Smooth muscle cell (in vitro differentiated cells): Measurements from ENCODE around the gene CEBPE. TPM values are rescaled to one million over a fixed set of nuclear protein-coding genes. Genes with fewer than 3 reads are reported as not detected.

Source experiments
- DNase-seq: peaks from one replicate; lab custom pipeline; 2025; ENCODE audit not compliant: unreplicated experiment; lab: John Stamatoyannopoulos, UW
- H2AFZ ChIP-seq: fragments of 200-600 bp; sonication (generic); 2 replicates; pipeline ENCODE4 v1.6.0; 2016; ENCODE audit warnings: antibody characterized with exemption, low read depth, mild to moderate bottlenecking
- H3F3A ChIP-seq: fragments of 200-600 bp; sonication (generic); 2 replicates; pipeline ENCODE4 v1.6.0; 2017; ENCODE audit warnings: antibody characterized with exemption, low read depth
- H3K27ac ChIP-seq: fragments of 200-600 bp; sonication (generic); 2 replicates; pipeline ENCODE4 v1.5.1; 2016; ENCODE audit warnings: low read depth, mild to moderate bottlenecking
- H3K27me3 ChIP-seq: fragments of 200-600 bp; sonication (generic); 2 replicates; pipeline ENCODE4 v1.6.1; 2016; ENCODE audit warnings: low read depth, mild to moderate bottlenecking
- H3K36me3 ChIP-seq: fragments of 200-600 bp; sonication (generic); 2 replicates; pipeline ENCODE4 v1.5.1; 2016; ENCODE audit warnings: low read depth
- H3K4me1 ChIP-seq: fragments of 200-600 bp; sonication (generic); 2 replicates; pipeline ENCODE4 v1.5.1; 2016; ENCODE audit warnings: low read depth
- H3K4me2 ChIP-seq: fragments of 200-600 bp; sonication (generic); 2 replicates; pipeline ENCODE4 v1.6.0; 2016; ENCODE audit warnings: mild to moderate bottlenecking
- H3K4me3 ChIP-seq: fragments of 200-600 bp; sonication (generic); 2 replicates; pipeline ENCODE4 v1.5.1; 2016; ENCODE audit warnings: mild to moderate bottlenecking
- H3K79me2 ChIP-seq: fragments of 200-600 bp; sonication (generic); 2 replicates; pipeline ENCODE4 v1.6.0; 2016; ENCODE audit warnings: low read depth, mild to moderate bottlenecking
- H3K9ac ChIP-seq: fragments of 200-600 bp; sonication (generic); 2 replicates; pipeline ENCODE4 v1.6.0; 2016; ENCODE audit warnings: low read depth
- H3K9me3 ChIP-seq: fragments of 200-600 bp; sonication (generic); replicated peaks from 2 replicates; pipeline ENCODE4 v1.5.1; 2016; ENCODE audit warnings: low read depth
- H4K20me1 ChIP-seq: fragments of 200-600 bp; sonication (generic); 2 replicates; pipeline ENCODE4 v1.6.0; 2016; ENCODE audit warnings: low read depth
- WGBS: methylation state at CpG from one replicate; pipeline ENCODE4 v1.1.7; 2016; ENCODE audit warnings: low lambda C conversion rate; 5-methylcytosine and 5-hydroxymethylcytosine counted together
- polyA plus RNA-seq: library from polyadenylated mRNA; unstranded; fragments of >200 nt; fragmentation: Nextera tagmentation; extraction: Ambion mirVana; gene quantifications from 2 replicates; pipeline ENCODE4 v1.2.1, GENCODE V29; 2016
- total RNA-seq: library from RNA; depleted of rRNA; stranded (reverse); fragments of >200 nt; gene quantifications from 2 replicates; pipeline ENCODE4 v1.2.3, GENCODE V29; 2014
- TF ChIP-seq, protein P1 (sequence below): fragments of 200-600 bp; sonication (generic); IDR thresholded peaks from 2 replicates; pipeline ENCODE4 v1.5.1; 2017; ENCODE audit warnings: borderline replicate concordance, mild to moderate bottlenecking, antibody characterized with exemption; ENCODE audit not compliant: insufficient read depth, poor library complexity, severe bottlenecking

The CEBPE gene
- total and polyA plus RNA-seq, 2 experiments from 2014 or later, result not detected

DNA sequence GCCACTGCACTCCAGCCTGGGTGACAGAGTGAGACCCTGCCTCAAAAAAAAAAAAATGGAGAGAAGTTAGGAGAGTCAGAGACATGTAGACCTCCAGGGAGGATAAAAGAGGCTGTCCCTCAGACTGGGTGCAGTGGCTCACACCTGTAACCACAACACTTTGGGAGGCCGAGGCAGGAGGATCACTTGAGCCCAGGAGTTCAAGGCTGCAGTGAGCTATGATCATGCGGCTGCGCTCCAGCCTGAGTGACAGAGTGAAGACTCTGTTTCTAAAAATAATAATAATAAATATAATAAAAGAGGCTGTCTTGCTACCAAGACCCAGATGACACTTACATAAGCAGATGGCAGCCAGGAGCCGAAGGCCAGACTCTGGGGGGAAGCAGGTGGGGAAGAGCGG is 45.9 kb upstream of the CEBPE start:
- no peaks in the 10 kb centered on the region for H3K36me3 ChIP-seq
- no peak overlapping the region for H3K4me3 ChIP-seq
- DNase-seq, result no peak
- WGBS, result 97% methylated on average over 5 of the region's 5 CpGs
- no peaks in the 10 kb centered on the region for H3K79me2 ChIP-seq
- peaks cover 10% of the 10 kb centered on the region for H3F3A ChIP-seq
- H3K27ac ChIP-seq, result no peak overlapping the region
- H3K9me3 ChIP-seq, result no peaks in the 10 kb centered on the region
- TF ChIP-seq, protein P1, sequence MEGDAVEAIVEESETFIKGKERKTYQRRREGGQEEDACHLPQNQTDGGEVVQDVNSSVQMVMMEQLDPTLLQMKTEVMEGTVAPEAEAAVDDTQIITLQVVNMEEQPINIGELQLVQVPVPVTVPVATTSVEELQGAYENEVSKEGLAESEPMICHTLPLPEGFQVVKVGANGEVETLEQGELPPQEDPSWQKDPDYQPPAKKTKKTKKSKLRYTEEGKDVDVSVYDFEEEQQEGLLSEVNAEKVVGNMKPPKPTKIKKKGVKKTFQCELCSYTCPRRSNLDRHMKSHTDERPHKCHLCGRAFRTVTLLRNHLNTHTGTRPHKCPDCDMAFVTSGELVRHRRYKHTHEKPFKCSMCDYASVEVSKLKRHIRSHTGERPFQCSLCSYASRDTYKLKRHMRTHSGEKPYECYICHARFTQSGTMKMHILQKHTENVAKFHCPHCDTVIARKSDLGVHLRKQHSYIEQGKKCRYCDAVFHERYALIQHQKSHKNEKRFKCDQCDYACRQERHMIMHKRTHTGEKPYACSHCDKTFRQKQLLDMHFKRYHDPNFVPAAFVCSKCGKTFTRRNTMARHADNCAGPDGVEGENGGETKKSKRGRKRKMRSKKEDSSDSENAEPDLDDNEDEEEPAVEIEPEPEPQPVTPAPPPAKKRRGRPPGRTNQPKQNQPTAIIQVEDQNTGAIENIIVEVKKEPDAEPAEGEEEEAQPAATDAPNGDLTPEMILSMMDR, result no peak
- H3K9ac ChIP-seq, result no peak overlapping the region
- no peak overlapping the region for H3K4me2 ChIP-seq
- H3K27me3 ChIP-seq, result no peaks in the 10 kb centered on the region
- no peak overlapping the region for H2AFZ ChIP-seq
- no peaks in the 10 kb centered on the region for H4K20me1 ChIP-seq
- H3K4me1 ChIP-seq, result peaks cover 32% of the 10 kb centered on the region

DNA sequence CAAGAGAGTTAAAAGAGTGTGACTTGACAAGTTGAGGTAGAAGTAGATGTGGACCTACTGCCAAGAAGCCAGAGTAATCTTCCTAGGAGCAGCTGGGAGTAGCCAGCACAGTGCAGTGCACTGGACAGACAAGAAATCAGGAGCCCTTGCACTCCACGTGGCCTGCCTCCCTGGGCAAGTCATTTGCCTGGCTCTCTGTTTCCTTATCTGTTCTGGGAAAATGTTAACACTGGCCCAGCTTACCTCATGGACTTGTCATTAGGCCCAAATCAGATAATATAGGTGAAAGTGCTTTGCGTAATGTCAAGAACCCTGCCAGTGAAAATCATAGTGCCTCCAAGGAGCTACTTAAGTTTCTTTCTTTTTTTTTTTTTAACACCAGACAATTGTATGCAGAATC is 45.2 kb upstream of the CEBPE start:
- H3K4me3 ChIP-seq, result no peak overlapping the region
- H3K79me2 ChIP-seq, result no peaks in the 10 kb centered on the region
- no peak for DNase-seq
- peaks cover 10% of the 10 kb centered on the region for H3F3A ChIP-seq
- no peak overlapping the region for H3K27ac ChIP-seq
- no peaks in the 10 kb centered on the region for H3K36me3 ChIP-seq
- no peak overlapping the region for H3K4me2 ChIP-seq
- H3K27me3 ChIP-seq, result no peaks in the 10 kb centered on the region
- no peaks in the 10 kb centered on the region for H4K20me1 ChIP-seq
- peaks cover 36% of the 10 kb centered on the region for H3K4me1 ChIP-seq
- H3K9me3 ChIP-seq, result no peaks in the 10 kb centered on the region
- 72% methylated on average over 2 of the region's 2 CpGs for WGBS
- TF ChIP-seq, protein P1, result no peak
- no peak overlapping the region for H3K9ac ChIP-seq
- H2AFZ ChIP-seq, result no peak overlapping the region

DNA sequence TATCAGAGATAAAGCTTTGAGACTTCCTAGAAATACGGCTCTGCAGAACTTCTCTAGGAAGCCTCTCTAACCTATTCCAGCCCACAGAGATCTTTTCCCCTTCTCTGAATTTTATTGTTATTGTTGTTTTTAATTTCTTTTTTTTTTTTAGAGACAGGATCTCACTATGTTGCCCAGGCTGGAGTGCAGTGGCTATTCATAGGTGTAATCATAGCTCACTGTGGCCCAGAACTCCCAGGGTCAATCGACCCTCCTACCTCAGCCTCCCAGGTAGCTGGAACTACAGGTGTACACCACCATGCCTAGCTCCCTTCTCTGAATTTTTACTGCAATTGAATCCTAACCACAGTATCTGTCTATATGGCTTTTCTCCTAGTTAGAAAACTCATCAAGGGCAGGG is 44.8 kb upstream of the CEBPE start:
- WGBS, result 82% methylated on average over 2 of the region's 2 CpGs
- Histone ChIP-seq H3K36me3 (no peaks in the 10 kb centered on the region), H4K20me1 (no peaks in the 10 kb centered on the region), H3K79me2 (no peaks in the 10 kb centered on the region), H3F3A (peaks cover 10% of the 10 kb centered on the region), H3K4me3 (no peak overlapping the region), H2AFZ (no peak overlapping the region), H3K4me1 (peaks cover 36% of the 10 kb centered on the region), H3K9me3 (no peaks in the 10 kb centered on the region), H3K4me2 (no peak overlapping the region), H3K27me3 (no peaks in the 10 kb centered on the region), H3K27ac (no peak overlapping the region), H3K9ac (no peak overlapping the region)
- no peak for DNase-seq
- TF ChIP-seq, protein P1, result no peak

DNA sequence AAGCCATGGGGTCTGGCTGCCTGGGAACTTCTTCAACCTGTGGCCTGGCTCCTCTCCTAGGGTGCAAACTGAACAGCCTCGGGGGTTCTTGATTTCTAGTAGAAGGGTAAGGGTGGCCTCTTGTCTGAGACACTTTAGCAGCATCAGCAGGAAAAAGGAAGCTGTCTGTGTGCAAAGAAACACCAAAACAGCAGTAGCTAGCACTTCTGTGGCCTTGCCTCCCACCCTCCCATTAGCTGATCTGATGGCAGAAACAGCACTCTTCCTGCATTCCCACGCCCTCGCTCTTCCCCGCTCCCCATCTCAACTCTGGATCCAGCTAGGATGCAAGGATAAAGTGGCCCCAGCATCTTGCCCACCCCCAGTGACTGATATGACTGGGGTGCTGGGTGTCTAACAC is 43.7 kb upstream of the CEBPE start:
- Histone ChIP-seq H3K4me1 (peaks cover 29% of the 10 kb centered on the region), H2AFZ (no peak overlapping the region), H3K4me3 (no peak overlapping the region), H4K20me1 (no peaks in the 10 kb centered on the region), H3F3A (peaks cover 10% of the 10 kb centered on the region), H3K9me3 (no peaks in the 10 kb centered on the region), H3K36me3 (no peaks in the 10 kb centered on the region), H3K9ac (no peak overlapping the region), H3K4me2 (no peak overlapping the region), H3K27ac (no peak overlapping the region), H3K27me3 (no peaks in the 10 kb centered on the region), H3K79me2 (no peaks in the 10 kb centered on the region)
- DNase-seq, result no peak
- TF ChIP-seq, protein P1, result no peak
- 88% methylated on average over 4 of the region's 4 CpGs for WGBS
